Neural progenitor cell (in vitro differentiated cells): ENCODE results near the gene PIGR.

Experiments used
- CTCF ChIP-seq: fragments of 200-600 bp; sonication (generic); IDR thresholded peaks from 2 replicates; pipeline ENCODE4 v1.5.1; 2017; ENCODE audit warnings: antibody characterized with exemption, mild to moderate bottlenecking
- EZH2 ChIP-seq: fragments of 200-600 bp; sonication (generic); IDR thresholded peaks from 2 replicates; pipeline ENCODE4 v1.6.1; 2017; ENCODE audit warnings: antibody characterized with exemption, mild to moderate bottlenecking, moderate library complexity
- EZH2phosphoT487 ChIP-seq: fragments of 200-600 bp; sonication (generic); IDR thresholded peaks from 2 replicates; pipeline ENCODE4 v1.6.1; 2017; ENCODE audit warnings: antibody characterized with exemption

- TF ChIP-seq CTCF: peak; percentile 80
- no peak for TF ChIP-seq EZH2phosphoT487
- TF ChIP-seq EZH2: no peak
These were observed 33.7 kb downstream of the PIGR start for GRCh38 chr1:206912445-206913095.
